NCI-H345 treated with DMSO at 0.1 percent for 48 hours (cell line): ENCODE measurements around the gene SPECC1L.
"Not testable (repeated sequence)": the region's sequence is repeated elsewhere in the genome, so short reads cannot be mapped to it uniquely, and the experiment has no call there.

Experiments used
- DNase-seq: peaks from one replicate; lab custom pipeline; 2025; ENCODE audit not compliant: unreplicated experiment; lab: John Stamatoyannopoulos, UW

The SPECC1L gene

DNA sequence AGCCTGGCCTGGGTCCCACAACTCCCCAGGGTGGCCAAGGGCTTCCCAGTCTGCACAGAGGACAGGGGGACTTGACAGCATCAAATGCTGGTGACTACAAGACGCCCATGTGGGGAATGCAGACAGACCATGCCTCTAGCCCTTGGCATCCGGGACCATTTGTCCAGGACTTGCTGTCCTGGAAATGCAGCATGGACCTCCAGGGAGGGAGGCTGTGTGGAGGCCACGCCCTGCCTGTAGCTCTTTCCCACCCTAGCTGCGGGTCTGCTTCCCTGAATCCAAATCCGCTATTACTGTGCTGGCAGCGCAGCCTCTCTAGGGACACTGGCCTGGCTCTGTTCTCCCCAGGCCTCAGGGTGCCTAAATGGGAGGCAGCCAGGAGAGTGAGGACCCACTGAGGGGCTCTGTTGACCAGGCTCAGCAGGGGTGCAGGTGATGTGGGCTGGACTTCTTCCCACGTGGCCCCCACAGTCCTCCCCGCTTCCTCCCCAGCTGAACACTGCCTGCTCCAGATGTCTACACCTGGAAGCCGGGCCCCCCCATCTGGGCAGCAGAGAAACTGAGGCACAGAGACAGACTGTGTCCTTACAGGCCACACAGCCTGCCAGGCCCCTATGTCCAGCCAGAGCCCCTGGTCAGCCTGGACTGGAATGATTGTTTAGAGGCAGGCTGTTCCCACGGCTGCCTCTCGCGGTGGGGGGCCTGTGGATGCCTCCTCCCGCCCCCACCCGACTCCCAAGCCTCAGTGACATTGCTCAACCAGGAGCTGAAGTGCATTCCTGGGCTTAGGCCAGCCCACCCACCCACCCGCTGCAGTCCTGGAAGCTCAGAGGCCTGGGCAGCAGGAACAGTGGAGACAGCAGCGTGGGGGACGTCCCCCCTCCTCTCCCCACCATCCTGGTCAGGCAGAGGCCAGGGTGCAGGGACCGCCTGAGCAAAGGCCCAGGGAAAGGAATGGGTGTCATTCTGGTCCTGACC is 24.8 kb upstream of the SPECC1L start:
- not testable (repeated sequence) for DNase-seq

DNA sequence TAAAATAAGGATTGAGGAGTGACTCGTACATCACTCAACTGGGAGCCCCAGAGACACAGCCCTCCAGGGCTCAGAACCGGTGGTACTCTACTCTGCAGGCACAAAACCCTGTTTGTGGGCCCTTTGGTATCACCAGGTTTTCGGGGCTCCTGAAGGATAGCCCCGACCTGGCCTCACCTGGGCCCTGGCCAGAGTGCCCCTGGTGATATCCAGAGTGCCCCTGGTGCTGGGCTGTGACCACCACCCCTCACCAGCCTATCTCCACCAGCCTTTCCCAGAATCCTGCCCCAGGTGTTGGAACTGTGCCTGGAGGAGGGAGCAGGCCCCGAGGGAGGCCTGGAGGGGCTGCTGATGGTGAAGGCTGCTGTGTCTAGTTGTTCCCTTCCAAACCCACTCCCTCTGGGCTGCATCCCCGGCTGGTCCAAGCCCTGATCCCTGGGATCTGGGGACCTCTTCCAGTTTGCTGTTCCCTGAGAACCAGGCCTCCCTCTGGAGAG is 23.6 kb upstream of the SPECC1L start:
- DNase-seq, result no peak

DNA sequence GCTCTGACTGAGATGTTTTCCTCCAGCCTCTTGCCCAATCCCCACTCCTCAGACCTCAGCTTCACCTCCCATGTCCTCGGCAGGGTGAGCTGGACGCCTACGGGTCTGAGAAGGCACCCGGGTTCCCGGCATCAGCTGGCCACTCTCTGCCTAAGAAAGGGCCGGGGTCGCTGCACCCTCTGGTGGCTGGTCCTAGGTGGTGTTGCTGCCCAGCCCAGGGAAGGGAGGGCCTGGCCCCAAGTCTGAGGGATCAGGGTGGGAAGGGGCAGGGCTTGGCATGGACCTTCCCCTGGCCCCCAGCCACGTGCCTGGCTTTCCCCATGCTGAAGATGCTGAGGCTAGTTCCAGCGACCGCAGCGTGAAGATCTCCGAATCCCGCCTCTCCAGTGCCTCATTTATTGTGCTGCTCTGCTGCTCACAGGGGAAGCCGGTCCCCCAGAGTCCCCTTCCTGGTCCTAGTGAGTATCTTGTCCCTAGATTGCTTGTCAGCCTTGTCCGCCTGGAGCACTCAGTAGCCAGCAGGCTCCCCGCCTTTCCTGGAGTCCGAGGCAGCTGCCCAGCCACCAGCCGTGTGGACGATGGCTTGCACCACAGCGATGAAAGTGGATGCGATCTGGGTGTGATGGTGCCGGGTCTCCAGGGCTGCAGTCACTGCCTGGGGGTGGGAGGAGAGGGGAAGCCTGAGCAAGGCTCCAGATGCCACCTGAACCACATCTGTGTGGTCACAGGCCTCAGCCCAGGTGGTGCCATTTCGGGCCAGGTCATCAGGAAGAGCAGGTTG is 22.9 kb upstream of the SPECC1L start:
- DNase-seq, result no peak

DNA sequence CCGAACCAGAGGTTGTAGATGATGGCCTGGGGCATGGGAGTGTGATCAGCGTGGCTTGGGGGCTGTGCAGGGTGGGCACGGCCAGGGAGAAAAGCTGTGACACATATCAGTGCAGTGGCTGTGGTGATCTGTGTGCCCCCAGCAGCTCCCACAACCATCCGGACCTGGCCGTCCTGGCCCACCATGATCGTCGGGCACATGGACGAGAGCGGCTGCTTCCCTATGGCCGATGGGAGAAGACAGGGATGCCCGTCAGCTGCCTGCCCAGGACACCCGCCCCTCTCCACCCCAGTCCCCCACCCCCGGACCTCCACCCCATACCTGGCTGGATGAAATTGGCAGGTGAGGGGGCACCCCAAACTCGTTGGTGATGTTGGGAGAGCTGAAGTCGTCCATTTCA is 22.0 kb upstream of the SPECC1L start:
- not testable (repeated sequence) for DNase-seq

DNA sequence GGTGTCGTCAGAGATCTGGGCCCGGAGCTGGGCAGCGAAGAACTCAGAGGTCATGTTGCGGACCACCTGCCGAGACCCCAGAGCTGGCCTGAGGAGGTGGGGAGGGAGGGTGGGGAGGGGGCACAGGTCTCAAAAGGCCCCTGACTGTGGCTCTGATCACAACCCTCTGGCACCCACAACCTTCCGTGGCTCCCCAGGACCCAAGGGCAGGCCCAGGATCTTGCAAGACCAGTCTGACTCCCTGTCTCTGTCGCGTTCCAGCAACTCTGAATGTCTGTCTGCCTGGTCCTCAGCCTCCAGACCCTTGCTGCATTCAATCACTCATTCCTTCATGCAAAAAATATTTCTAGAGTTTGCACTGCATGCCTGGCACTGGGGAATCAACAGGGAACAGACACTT is 21.2 kb upstream of the SPECC1L start:
- DNase-seq, result not testable (repeated sequence)

DNA sequence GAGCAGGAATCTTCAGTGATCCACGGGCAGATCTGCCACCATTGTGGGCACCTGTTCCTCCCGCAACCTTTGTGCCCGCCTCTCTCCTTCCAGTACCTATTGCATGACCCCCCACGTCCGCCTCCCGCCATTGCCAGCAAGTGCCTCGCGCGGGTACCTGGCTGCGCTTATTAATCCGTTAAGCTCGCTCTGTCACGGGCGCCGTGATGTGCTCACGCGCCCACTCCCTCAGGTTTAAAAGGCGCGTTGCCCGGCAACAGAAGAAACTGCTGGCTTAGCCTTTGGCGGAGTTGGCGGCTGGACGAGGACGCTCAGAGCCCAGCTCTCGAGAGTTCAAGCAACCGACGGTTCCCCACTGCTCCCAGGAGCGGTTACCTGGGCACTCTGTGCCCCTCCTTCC is 19.3 kb upstream of the SPECC1L start:
- not testable (repeated sequence) for DNase-seq

DNA sequence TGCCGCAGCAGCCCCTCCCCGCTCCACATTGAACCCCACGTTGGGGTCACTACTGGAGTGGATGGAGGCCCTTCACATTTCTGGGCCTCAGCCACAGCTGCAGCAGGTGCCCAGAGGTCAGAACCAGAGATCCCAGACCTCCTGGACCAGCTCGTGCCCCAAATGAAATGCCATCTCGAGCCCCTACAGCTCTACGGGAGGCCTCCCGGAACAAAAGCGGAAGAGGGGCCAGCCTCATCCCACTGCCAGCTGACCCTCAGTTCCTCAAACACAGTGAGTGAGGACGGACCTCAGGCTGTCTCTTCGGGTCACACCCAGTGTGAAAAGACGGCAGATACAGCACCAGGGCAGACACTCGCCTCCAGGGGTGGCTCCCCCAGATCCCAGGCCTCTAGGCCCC is 17.5 kb upstream of the SPECC1L start:
- not testable (repeated sequence) for DNase-seq

DNA sequence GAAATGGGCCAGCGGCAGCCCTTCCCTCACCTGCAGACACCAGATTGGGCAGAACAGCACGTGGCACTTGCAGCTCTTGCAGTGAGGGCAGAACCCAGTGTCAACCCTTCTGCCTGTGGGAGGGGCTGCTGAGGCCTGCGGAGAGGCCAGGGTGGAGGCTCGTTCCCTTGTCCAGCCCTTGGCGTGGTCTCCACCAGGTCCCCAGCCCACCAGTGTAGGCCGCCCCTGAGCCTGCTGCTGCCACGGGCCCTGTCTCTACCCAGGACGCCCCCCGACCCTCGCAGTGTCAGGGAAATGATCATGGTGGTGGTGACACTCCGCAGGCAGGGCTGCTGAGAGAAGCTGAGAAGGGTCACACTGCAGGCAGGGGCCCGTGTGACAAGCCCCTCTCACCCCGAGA is 14.5 kb upstream of the SPECC1L start:
- DNase-seq, result not testable (repeated sequence)

DNA sequence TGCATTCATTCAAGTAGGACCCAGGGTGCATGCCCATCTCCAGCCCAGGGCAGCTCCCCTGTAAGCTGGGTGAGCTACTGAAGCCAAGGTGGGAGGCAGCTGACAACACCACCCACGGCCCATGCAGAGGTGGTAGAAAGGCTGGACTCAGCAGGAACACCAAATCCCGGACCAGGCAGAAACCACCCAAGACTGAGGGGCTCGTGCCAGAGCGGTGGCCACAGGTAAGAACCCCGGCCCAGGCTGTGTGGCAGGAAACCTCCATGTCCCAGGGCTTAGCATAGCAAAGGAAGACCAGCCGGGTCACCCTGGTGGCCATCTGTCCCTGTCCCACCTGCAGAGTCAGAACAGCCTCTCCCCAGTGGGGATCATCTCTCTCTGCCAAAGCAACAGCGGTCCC is 13.9 kb upstream of the SPECC1L start:
- DNase-seq, result not testable (repeated sequence)

DNA sequence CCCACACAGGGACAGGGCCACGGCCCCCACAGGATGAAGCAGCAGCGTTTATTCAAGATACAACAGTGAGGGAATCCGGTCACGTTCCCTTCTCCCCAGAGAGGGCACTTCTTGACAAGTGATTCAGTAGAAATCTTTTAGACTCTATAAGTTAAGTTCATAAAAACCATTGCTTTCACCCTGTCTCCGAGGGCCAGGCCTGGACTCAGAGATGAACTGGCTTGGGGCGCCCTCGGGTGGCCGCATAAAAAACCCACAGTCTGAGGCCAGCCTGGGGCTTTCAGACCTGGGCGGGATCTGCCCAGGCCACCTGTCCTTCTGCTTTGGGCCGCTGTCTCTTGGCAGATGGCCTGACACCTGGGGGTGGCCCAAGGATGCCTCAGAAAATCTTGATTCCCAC is 11.2 kb upstream of the SPECC1L start:
- DNase-seq, result not testable (repeated sequence)

DNA sequence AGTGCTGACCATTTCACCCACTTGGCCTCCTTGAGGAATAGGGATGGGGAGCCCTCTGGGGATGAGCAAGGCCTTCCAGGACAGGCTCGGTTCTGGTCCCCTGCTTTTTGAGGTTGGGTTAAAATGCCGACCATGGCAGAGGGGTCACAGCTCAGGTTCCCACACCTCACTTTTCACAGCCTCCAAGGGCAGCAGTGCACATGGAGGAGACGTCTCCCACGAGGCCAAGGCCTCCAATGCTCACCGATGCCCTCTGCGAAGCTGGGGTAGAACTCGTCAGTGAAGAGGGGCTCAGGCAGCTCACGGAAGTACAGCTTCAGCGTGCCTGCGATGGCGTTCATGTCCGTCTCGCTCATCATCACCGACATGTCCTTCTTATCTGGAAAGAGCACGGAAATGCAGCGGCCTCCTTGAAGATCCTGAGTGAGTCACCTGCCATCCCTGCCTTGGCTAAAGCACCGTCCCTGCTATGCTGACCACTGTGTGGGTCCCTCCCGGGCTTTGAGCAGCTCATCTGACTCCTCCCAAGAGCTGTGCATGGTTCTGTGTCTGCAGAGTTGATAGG is 8.4 kb upstream of the SPECC1L start:
- not testable (repeated sequence) for DNase-seq

DNA sequence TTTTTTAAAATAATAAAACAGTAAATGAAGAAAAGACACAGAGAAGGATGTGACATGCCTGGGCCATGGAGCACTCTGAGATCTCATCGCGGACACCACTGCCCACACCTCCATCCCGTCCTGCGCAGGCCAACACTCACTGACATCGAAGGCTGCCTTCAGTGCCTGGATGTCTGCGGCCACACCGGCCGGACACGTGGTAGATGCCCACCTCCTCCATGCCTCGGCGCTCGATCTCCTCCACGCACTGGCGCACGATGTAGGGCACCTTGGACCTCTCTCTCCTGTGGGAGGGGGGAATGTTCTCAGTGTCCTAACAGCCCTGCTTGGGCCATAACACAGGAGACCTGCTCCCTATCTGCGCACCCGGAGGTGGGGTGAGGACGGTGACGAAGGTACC is 7.2 kb upstream of the SPECC1L start:
- DNase-seq, result not testable (repeated sequence)

DNA sequence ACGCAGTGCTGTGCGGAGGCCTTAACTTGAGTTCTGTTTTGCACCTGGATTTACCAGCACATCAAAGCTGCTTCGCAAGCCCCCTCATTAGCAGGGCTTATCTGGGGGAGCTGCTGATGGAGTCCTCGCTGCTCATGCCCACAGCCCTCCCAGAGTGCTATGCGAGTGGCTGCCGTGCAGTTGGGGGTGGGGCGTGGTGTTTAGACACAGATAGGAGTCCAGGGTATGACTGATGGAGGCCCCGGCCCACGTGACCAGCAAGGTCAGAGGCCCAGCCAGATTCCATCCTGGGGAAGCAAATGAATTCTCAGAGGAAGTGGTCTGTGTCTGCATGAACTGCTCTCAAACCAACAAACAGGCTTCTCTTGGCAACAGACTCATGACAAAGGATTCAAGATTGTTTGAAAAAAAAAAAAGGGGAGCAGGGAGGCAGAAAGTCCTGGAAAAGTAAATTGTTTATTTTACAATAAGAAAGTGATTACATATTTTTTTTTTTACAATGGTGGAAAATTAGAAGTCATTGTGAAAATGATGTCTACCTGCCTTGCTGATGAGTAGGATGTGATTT is 6.2 kb upstream of the SPECC1L start:
- DNase-seq, result not testable (repeated sequence)

DNA sequence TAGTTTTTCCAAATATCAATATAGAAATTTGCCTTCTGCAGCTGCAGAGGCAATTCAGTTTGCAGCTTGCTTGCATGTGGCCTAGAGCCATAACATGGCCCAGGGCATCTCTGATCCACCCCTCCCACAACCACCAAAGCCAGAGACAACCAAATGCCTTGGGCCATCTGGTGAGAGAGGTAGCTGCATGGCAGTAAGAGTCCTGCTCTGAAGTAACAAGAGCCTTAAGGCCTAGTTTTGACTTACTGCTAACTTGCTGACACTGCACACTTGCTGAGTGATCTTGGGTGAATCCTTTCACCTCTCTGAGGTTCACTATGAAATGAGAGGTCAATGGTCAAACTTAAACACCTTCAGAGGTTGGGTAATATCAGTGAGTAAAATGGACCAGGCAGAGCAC is 4.9 kb upstream of the SPECC1L start:
- DNase-seq, result no peak

DNA sequence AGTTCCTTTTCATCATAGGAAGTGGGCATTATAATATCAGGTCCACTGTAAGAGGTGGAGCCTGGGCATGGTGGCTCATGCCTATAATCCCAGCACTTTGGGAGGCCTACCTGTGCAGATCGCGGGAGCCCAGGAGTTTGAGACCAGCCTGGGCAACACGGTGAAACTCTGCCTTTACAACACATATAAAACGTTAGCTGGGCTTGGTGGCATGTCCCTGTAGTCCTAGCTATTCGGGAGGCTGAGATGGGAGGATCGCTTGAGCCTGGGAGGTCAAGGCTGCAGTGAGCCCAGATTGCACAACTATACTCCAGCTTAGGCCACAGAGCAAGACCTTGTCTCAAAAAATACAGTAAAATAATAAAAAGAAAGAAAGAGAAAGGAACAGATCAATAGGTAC is 4.1 kb upstream of the SPECC1L start:
- DNase-seq, result not testable (repeated sequence)

DNA sequence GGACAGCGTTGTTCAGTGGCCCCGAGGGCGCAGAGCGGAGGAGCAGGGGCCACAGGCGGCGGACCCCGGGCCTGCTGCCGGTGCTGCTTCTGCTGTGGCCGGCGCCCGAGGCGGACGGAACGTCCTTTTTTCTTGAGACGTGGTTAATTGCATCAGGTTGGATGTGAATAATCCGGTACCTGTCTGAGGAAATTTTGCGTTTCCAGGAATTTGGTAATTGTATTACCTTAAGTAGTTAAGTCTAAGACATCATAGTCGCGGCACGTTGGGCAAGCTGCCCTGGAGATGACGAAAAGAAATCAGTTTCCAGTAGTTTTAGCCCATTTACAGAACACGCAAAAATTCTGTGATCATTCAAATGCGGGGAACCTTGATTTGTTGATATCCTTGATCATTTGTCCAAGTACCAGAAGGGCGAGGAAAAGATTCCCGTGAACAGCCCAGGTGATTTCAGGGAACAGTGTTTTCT is 789 bp downstream of the SPECC1L start:
- DNase-seq, result no peak

DNA sequence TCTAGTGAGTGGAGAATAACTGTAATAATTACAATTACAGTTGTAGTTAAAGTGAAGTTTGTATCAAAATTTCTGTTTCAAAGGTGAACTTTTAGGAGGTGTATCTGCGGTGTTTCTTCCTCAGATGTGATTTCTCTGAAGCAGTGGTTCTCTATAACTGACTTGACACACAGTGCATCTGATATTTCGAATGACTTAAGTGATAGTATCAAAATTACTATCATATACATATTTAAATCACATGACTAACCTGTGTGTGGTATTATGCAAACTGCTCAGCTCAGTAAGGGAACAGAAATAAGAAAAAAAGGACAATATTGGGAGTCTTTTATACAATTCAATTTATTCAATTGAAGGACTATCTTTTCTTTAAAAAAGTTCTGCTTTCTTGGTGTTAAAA is 2.4 kb downstream of the SPECC1L start:
- DNase-seq, result not testable (repeated sequence)

DNA sequence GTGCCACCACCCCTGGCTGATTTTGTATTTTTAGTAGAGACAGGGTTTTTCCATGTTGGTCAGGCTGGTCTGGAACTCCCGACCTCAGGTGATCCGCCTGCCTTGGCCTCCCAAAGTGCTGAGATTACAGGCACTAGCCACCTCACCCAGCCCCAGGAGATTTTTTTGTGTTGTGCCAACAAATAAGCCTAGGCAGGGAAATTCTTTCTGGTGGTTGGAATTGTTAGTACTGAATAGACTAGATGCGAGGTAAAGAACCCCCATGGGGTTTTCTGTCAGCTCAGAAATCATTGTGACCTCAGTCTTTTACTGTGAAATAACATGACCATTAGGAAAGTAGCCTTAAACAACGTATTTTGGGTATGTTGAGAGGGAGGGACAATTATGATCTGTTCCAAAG is 3.3 kb downstream of the SPECC1L start:
- not testable (repeated sequence) for DNase-seq

DNA sequence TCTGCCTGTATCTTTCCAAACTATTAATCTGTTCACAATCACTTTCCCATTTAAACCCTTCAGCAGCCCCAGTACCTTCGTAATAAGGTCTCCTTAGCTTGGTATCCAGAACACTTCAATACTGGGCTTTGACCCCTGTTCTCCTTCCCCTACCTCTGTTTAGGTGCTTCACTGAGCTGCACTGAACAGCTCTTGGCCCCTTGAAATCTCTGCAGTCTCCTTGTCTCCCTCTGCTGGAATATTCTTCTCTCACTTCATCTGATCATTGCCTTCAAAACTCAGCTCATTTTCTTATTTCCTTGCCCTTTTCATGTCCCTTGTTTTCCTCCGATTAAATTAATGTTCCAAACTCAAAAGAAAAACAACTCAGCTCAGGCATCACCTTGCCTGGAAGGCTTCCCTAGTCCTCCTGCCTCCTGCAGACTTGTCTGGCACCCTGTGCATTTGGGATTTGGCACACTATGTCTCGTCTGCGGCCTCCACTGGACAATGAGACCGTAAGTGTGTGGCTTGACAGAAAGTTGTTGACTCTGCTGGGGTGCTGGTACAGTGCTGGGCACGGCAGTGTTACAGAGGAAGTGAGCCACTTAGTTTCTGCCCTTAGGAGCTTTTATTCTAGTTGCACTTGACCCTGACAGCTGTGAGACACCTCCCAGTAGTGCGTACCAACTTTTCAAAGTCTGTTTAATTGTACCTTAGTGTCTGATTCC is 4.2 kb downstream of the SPECC1L start:
- not testable (repeated sequence) for DNase-seq

DNA sequence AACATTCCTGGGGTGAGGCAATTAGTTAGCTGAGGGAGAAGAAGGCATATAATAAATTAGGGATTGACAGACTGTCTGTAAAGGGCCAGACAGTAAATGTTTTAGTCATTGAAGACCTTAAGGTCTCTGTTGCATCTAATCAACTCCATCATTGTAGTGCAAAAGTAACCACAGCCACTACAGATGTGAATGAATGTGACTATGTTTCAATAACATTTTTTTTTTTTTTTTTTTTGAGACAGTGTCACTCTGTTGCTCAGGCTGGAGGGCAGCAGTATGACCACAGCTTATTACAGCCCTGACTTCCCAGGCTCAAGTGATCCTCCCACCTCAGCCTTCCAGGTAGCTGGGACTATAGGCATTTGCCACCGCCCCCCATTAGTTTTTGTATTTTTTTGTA is 9.7 kb downstream of the SPECC1L start:
- DNase-seq, result not testable (repeated sequence)
